CD4-positive, alpha-beta T cell treated with Interleukin-6 at 100 ng/mL for 8 hours (primary cell): ENCODE data around the gene LCE3D.
"Not testable (repeated sequence)": the region's sequence is repeated elsewhere in the genome, so short reads cannot be mapped to it uniquely, and the experiment has no call there.

ENCODE experiments used
- DNase-seq: peaks from one replicate; pipeline ENCODE4 v3.0.0-alpha.2; 2020; ENCODE audit warnings: mixed read lengths, low spot score

The LCE3D gene, protein sequence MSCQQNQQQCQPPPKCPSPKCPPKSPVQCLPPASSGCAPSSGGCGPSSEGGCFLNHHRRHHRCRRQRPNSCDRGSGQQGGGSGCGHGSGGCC

DNA sequence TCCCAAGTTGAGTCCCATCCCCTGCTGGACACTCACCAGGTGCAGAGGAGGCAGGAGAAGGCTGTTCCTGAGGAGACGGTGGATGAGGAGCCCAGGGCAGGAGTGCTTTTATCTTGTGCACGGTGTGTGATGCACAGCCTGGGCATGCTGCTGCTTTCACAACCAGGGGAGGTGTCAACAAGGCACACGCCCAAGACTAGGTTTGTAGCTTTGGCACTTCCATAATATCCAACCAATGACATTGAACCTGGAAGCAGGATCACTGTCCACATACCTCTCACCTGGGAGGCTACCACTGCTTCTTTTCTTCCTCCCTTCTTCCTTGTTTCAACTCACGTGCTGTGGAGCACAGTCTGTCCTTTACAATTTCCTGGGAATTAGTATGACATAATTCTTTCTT lies at the start of gene LCE3D:
TSS of gene LCE3D (minus strand) at position 84 of the 400 bp plus-strand sequence. CDS start 580 bp downstream, outside the sequence.
- no peak for DNase-seq

- no peak for DNase-seq
These were observed 46.4 kb upstream of the LCE3D start for GRCh38 chr1:152626744-152627143.

DNA sequence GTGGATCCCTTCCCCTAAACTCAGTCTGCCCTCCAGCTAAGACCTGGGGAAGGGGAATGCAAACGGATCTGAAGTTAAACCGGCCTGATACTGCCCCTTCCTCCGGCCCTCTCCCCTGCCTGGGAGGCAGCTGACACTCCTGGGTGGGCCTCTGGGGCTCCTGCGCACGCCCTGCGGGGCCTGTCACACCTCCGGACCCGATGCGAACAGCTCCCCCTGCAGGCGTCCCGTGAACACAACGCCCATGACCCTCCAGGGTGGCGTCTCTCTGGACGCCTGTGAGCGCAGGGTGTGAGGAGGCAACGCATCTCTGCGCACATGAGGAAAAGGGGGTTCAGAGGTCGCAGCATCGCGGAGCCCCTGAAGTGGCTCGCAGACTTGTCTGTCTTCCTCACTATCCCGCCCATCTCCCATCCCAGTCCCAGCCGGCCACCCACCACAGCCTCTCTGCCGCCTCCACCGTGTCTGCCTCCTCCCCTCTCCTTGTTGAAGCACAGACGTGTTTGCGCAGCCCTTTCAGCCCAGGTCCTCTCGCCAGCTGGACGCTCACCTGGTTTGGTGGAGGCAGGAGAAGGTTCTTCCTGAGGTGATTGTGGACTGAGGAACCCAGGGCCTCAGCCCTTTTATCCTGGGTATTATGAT lies 43.0 kb upstream of the LCE3D start:
- no peak for DNase-seq

DNA sequence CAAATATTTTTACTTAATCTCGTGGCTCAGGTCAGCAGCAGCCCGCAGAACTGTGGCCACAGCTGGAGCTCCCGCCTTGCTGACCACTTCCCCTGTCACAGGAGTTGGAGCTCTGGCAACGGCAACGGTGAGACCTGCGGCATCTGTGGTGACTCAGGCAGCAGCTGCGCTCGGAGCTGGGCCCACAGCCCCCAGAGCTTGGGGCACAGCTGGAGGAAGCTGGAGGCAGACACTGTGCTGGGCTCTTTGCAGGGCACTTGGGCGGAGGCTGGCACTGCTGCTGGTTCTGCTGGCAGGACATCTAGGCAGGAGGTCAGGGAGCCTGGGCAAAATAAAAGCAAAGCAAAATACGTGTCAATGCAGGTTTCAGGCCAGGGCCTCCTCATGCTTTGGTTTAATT lies 42.5 kb upstream of the LCE3D start, which contains the start of gene LCE3A:
TSS of gene LCE3A (minus strand) at position 301 of the 400 bp plus-strand sequence. CDS start at position 301, 0 bp downstream.
- no peak for DNase-seq

DNA sequence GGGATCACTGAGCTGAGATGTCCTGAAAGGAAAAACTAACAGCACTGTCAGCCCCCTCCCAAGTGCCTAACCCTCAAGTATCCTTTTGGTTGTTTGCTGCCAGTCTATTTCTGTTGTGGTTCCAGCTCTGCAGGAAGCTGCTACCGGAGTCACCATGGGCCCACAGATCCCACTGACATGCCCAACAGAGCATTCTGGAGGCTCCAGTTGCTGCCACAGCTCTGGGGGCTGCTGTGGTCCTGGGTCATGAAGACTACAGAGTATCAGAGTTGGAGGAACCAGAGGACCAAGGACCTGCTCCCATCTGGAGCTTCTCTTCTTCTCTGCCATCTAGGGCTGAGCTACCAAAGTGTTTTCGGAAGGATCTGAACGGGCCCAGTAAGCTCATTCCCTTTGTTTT lies 41.7 kb upstream of the LCE3D start:
- DNase-seq: no peak

- no peak for DNase-seq
These were observed 33.2 kb upstream of the LCE3D start, which contains the start of gene LCE3B for GRCh38 chr1:152613511-152613910. Gene LCE3B (plus strand): TSS chr1:152613811. CDS start chr1:152613811, 0 bp downstream.

GRCh38 chr1:152599934-152600333 lies 19.6 kb upstream of the LCE3D start, which contains the start of gene LCE3C:
Gene LCE3C (plus strand): TSS chr1:152600234. CDS start chr1:152600732, 498 bp downstream.
- no peak for DNase-seq

DNA sequence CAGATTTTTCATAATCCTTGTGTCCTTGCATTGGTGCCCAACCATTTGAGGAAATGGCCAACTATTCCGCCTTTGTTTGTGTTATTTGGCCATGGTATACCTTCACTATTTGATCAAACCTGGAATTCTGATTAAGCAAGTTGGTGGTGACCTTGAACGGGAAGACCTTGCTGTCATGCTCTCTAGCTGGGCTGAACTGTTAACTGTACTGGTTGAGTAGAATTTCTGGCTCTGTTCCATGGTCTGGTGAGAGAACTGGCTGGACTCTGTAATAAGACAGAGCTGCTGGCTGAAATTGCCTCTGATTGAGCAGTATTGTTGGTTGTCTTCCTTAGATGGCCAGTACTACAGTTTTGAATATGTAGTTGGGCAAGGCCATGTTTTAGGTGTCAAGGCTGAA lies 16.7 kb upstream of the LCE3D start:
- DNase-seq: no peak

DNA sequence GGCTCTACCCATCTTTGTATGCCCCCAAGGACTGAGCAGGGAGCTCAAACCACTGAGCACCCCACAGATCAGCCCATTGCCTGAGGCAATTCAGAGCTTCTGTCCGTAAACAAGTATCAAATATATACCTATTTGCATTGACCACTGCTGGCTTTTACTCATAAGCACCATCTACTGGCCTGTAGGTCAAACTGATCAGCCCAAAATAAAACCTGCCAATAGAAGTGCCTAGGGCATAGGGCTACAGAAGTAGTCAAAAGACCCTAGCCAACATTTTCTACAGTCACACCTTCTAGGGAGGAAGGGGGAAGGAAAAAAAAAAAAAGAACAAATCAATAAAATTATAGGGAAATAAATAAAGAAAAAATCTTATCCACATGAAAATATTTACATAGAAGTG lies 5.3 kb upstream of the LCE3D start:
- no peak for DNase-seq

DNA sequence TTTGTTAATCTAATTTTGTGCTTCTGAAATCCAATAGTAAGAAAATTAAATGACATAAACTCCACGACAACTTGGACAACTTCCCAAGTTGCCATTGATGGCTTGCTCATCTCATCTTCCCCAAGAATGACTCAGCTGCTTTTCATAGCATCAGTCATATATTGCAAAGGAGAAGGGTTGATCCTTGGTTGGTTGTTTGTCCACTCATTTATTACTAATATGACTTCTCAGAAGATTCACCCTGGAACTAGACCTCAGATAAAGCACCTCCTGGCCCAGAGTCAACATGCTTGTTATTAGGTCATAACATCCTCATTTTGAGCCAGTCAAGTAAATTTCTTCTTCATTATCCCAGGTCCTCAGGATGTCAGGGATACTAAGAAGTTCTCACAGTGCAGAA lies 2.3 kb upstream of the LCE3D start:
- DNase-seq: no peak

DNA sequence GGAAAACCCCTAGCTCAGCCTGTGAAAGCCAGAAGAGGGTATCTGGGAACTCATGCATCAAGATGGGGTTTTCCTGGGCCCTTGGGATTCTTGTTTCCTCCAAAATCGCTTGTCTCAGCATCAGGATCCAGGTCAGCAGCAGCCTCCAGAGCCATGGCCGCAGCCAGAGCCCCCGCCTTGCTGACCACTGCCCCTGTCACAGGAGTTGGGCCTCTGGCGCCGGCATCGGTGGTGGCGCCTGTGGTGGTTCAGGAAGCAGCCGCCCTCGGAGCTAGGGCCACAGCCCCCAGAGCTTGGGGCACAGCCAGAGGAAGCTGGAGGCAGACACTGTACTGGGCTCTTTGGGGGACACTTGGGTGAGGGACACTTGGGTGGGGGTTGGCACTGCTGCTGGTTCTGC lies 790 bp downstream of the LCE3D start:
- not testable (repeated sequence) for DNase-seq

DNA sequence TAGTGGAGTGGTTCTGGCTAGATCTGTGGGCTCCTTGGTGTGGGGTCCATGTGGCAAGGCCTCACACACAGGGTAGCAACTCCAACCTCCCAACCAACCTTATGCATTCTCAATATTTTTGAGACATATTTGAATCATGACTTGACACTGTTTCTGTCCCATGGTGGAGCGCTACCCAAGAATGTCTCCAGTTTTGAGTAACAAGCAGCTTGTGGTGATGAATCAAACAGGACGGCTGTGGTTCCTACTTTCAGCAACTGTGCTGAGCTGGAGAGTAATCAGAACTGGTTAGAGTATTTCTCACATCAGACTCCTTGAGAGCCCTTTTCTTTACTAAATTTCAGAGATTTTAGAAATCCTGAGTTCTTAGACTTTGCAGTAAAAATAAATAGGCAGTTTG lies 3.1 kb downstream of the LCE3D start:
- no peak for DNase-seq

DNA sequence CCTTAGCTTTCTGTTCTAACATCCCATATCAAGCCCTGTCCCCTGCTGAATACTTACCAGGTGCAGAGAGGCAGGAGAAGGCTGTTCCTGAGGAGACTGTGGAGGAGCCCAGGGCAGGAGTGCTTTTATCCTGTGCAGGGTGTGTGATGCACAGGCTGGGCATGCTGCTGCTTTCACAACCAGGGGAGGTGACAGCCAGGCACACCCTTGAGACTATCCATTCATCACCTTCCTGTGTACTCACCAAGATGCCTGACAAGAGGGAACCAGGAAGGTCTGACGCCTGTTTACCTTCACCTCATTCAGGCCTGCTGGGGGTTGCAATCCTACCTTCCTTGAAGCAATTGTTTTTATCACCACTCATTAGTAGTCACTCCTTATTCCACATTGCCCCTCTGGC lies 13.6 kb downstream of the LCE3D start, which contains the start of gene LCE3E:
TSS of gene LCE3E (minus strand) at position 100 of the 400 bp plus-strand sequence. CDS start 572 bp downstream, outside the sequence.
- no peak for DNase-seq

GRCh38 chr1:152565535-152566215 lies 14.6 kb downstream of the LCE3D start:
- no peak for DNase-seq

DNA sequence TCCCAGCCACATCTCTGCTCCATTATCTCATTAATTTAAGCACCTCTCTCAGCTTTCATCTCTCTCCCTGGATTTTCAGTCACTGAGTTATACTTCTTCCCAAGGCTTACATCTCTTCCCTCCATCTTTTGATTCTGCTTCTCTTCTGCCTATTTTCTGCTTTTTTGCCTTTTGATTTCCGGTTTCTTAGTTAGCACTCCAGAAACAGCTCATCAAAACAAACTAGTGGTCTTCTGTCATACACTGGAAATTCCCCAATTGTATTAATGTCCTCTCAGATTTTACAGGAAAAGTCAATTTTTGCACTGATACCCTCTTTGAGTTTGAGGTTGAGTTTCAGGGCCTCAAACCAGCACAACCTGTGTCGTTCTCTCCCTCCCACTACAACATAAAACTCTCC lies 15.2 kb downstream of the LCE3D start:
- no peak for DNase-seq

DNA sequence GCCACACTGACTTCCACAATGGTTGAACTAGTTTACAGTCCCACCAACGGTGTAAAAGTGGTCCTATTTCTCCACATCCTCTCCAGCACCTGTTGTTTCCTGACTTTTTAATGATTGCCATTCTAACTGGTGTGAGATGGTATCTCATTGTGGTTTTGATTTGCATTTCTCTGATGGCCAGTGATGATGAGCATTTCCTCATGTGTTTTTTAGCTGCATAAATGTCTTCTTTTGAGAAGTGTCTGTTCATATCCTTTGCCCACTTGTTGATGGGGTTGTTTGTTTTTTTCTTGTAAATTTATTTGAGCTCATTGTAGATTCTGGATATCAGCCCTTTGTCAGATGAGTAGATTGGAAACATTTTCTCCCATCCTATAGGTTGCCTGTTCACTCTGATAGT lies 32.0 kb downstream of the LCE3D start:
- not testable (repeated sequence) for DNase-seq

GRCh38 chr1:152546704-152547103 lies 33.6 kb downstream of the LCE3D start:
- DNase-seq: no peak

GRCh38 chr1:152543820-152544219 lies 36.5 kb downstream of the LCE3D start:
- DNase-seq: no peak

- no peak for DNase-seq
These were observed 40.4 kb downstream of the LCE3D start for GRCh38 chr1:152539901-152540300.

DNA sequence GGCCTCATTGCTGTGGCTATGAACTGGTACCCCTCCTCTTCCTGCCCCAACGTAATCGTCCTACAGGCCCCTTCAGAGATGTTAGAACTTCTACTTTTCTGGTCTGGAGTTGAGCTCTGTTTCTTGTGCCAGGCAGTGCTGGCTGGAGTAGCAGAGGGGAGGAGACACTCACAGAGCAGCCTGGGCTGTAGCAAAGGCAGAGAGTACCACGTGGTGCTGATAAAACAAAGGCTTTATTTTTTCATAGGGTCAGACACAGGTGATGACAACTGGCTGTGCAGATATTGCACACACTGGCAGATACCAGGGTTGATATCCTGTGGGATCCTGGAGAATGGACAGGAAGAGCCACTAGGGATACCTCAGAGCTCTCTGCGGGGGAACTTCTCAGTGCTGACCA lies 42.8 kb downstream of the LCE3D start:
- DNase-seq: no peak

DNA sequence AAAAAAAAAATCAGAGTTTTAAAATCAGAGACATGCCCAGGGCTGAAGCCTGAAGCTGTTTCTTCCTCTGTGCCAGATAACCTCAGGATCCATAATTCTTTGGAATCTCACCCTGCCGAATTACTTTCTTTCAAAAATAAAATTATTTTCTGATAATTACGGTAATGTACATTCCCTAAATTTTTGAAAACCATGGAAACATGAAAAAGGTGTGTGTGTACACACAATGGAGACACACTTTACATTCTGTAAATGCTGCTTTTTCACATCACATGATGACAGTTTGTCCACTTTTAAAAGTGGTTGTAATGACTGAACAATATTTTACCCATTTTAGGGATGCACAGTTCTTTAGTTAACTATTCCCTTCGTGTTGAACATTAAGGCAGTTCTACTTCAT lies 44.5 kb downstream of the LCE3D start:
- DNase-seq: no peak

- no peak for DNase-seq
These were observed 46.9 kb downstream of the LCE3D start for GRCh38 chr1:152533327-152533938.
